Dedifferentiated amniotic fluid mesenchymal stem cell (primary cell): Measurements from ENCODE around the gene INO80B.

Experiments used
- DNase-seq: peaks from one replicate; pipeline ENCODE4 v3.0.0-alpha.2; 2016; ENCODE audit errors: extremely low spot score

The INO80B gene

GRCh38 chr2:74502147-74502719, 47.3 kb downstream of the INO80B start:
- DNase-seq, result no peak

DNA sequence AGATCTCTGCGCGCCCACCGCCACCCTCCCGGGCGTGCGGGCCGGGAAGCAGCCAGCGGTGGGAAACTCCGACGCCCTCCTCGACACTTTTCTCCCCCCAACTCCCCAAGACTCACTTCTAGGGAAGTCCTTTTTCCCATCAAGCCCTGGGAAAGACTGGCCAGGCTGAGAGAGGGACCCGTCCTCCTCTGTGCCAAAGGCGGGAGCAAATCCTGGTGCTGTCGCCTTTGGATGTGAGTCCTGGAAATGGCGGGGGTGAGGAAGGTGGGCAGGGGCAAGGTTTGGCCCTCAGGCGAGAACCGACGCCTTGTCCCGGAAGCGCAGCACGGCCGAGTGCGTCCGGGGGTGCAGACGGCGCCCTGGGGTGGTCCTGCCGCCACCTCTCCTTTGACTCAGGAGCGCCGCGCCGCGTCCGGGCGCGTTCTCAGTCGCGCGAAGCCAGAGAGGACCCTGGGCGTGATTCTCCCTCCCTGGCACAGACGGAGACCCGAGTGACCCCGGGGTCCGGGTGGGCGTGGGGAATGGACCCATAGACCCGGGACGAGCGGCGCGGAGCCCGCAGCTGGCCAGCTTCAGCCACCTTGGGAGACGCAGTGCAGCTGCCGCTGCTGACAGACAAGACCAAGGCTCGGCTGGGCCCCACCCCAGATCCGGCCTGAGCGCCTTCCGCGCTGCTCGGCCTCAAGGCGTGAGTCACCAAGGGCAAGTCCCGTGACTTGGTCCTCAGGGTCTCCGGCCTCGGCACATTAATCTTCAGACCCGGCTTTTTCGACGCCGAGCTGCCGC, 48.0 kb downstream of the INO80B start:
- DNase-seq, result peak; percentile 68

- no peak for DNase-seq
Measured at GRCh38 chr2:74503506-74504475, 48.9 kb downstream of the INO80B start.

DNA sequence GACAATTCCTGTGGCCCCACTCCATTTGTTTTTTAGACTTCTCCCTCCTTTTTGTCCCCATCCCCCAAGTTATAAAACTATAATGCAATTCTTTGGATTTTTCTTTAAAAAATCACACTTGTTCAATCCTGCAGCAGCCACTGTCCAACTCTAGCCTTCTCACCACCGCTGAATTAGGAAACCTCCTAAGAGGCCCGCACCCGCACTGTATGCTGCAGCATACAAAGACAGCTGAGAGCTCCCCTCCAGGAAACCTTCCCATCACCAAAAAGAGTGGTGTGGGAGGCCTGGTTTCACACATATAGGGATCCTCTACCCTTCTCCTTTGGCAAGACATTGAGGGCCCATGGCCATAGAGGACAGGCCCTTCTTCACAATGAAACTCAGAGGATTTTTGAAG, 49.7 kb downstream of the INO80B start:
- DNase-seq, result no peak

GRCh38 chr2:74505448-74506246, 50.8 kb downstream of the INO80B start:
- no peak for DNase-seq

GRCh38 chr2:74507145-74507925, 52.4 kb downstream of the INO80B start, which contains the start of gene PCGF1:
Gene PCGF1, minus strand, starts transcription at chr2:74507695. Its CDS starts 27 bp downstream, at chr2:74507668.
- DNase-seq, result peak; percentile 99
